ENCODE results near the gene RNASEH2A. TPM values are rescaled to one million over a fixed set of nuclear protein-coding genes. Genes with fewer than 3 reads are reported as not detected.

Gene RNASEH2A
- total RNA-seq, 2 donors from 2014 or later, result 8.7 to 11.5 TPM

DNA sequence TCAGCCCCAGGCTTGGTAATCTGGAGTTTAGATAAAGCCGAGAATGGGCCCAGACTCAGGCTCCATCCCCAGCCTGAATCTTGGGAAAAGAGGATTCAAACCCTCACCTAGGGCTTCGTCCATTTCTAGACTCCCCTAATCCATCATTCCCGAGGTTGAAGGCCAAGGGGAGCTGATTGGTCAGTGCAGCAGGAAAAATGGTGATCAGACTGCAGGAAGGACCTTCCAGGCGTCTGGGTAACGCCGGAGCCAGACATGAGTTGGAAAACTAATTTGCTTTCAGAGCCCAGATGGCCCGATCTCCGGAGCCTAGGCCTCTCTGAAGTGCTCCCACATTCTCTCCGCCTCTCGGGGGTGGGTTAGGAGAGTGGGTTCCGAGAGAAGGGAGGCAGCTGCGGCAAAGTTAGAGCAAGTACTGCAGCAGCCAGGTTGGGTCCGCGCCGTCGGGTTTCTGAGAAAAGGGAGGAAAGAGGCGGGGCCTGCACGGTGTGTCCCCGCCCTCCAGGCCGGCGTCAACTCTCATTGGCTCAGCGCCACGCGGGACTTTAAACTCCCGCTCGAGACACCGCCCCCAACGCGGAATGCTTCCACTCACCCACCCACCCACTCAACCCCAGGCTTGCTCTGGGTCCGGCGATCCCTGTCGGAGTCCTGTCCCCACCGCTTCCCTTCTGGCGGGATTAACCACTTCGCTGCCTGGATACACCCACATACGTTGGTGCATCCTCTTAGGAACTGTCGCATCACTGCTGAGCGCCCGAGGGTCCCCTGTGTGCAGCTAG is 28.8 kb downstream of the RNASEH2A start:
- Histone ChIP-seq H3K27me3 (replicated peaks; ENCODE audit: insufficient read depth) (peaks cover 24% of the 10 kb centered on the region), H3K27ac (no peak overlapping the region), H3K4me3 (no peak overlapping the region), H3K9me3 (no peaks in the 10 kb centered on the region), H3K4me1 (replicated peaks) (peaks cover 6% of the 10 kb centered on the region), H3K36me3 (no peaks in the 10 kb centered on the region)
- no peak for DNase-seq (ENCODE audit: low spot score)
- TF ChIP-seq, protein P1, sequence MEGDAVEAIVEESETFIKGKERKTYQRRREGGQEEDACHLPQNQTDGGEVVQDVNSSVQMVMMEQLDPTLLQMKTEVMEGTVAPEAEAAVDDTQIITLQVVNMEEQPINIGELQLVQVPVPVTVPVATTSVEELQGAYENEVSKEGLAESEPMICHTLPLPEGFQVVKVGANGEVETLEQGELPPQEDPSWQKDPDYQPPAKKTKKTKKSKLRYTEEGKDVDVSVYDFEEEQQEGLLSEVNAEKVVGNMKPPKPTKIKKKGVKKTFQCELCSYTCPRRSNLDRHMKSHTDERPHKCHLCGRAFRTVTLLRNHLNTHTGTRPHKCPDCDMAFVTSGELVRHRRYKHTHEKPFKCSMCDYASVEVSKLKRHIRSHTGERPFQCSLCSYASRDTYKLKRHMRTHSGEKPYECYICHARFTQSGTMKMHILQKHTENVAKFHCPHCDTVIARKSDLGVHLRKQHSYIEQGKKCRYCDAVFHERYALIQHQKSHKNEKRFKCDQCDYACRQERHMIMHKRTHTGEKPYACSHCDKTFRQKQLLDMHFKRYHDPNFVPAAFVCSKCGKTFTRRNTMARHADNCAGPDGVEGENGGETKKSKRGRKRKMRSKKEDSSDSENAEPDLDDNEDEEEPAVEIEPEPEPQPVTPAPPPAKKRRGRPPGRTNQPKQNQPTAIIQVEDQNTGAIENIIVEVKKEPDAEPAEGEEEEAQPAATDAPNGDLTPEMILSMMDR (IDR thresholded peaks at IDR 0.05), result no peak
- TF ChIP-seq POLR2A (IDR thresholded peaks at IDR 0.05), result no peak
- TF ChIP-seq POLR2AphosphoS5 (IDR thresholded peaks at IDR 0.05), result no peak
- intact Hi-C loops (cut with DNase I), result no loop called here
- 8% methylated on average over 38 of the region's 39 CpGs for WGBS

DNA sequence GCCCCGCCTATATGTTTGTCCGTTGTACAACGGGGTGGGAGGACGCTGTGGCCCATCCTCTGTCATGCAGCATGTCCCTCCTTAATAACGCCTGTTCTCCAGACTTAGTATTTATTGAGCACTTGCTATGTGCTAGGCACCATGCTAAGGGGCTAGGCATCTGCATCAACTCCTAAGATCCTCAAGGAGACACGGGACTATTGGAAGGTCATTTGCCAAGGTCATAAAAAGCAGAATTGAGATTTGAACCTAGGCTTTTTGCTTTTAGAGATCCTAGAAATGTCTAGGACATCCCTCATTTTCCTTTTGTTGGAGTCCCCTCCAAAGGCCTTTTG is 30.1 kb downstream of the RNASEH2A start:
- DNase-seq (ENCODE audit: low spot score), result no peak
- intact Hi-C loops (cut with DNase I), result loop anchor here (2.0 kb wide), 1 partner anchor 70 kb away; no protein-coding TSS in a partner anchor
- no peak overlapping the region for H3K4me3 ChIP-seq
- H3K9me3 ChIP-seq, result no peaks in the 10 kb centered on the region
- peaks cover 32% of the 10 kb centered on the region for H3K27me3 ChIP-seq (replicated peaks; ENCODE audit: insufficient read depth)
- peaks cover 6% of the 10 kb centered on the region for H3K4me1 ChIP-seq (replicated peaks)
- 8% methylated on average over 6 of the region's 6 CpGs for WGBS
- no peak overlapping the region for H3K27ac ChIP-seq
- H3K36me3 ChIP-seq, result no peaks in the 10 kb centered on the region
- TF ChIP-seq, protein P1 (IDR thresholded peaks at IDR 0.05), result no peak
- TF ChIP-seq POLR2AphosphoS5 (IDR thresholded peaks at IDR 0.05) (no peak), POLR2A (IDR thresholded peaks at IDR 0.05) (no peak)

DNA sequence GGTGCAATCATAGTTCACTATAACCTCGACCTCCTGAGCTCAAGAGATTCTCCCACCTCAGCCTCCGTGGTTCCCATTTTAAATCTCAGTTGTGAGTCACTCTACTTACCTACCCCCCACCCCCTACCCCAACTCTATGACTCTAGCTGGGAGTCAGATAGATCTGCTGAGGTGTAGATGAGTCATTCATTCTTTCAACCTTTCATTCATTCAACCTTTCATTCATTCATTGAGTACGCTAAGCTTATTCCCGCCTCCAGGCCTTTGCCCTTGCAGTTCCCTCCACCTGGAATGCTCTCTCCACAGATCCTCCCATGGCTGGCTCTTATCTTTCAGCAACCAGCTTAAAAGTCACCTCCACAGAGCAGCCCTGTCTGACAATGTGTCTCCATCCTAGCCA is 30.8 kb downstream of the RNASEH2A start:
- H3K27ac ChIP-seq, result no peak overlapping the region
- DNase-seq (ENCODE audit: low spot score), result no peak
- peaks cover 32% of the 10 kb centered on the region for H3K27me3 ChIP-seq (replicated peaks; ENCODE audit: insufficient read depth)
- no peaks in the 10 kb centered on the region for H3K36me3 ChIP-seq
- no peak for TF ChIP-seq POLR2AphosphoS5 (IDR thresholded peaks at IDR 0.05)
- no peak for TF ChIP-seq POLR2A (IDR thresholded peaks at IDR 0.05)
- TF ChIP-seq, protein P1 (IDR thresholded peaks at IDR 0.05), result no peak
- intact Hi-C loops (cut with DNase I), result loop anchor here (2.0 kb wide), 1 partner anchor 70 kb away; no protein-coding TSS in a partner anchor
- 83% methylated on average over 4 of the region's 4 CpGs for WGBS
- peaks cover 6% of the 10 kb centered on the region for H3K4me1 ChIP-seq (replicated peaks)
- no peak overlapping the region for H3K4me3 ChIP-seq
- no peaks in the 10 kb centered on the region for H3K9me3 ChIP-seq

DNA sequence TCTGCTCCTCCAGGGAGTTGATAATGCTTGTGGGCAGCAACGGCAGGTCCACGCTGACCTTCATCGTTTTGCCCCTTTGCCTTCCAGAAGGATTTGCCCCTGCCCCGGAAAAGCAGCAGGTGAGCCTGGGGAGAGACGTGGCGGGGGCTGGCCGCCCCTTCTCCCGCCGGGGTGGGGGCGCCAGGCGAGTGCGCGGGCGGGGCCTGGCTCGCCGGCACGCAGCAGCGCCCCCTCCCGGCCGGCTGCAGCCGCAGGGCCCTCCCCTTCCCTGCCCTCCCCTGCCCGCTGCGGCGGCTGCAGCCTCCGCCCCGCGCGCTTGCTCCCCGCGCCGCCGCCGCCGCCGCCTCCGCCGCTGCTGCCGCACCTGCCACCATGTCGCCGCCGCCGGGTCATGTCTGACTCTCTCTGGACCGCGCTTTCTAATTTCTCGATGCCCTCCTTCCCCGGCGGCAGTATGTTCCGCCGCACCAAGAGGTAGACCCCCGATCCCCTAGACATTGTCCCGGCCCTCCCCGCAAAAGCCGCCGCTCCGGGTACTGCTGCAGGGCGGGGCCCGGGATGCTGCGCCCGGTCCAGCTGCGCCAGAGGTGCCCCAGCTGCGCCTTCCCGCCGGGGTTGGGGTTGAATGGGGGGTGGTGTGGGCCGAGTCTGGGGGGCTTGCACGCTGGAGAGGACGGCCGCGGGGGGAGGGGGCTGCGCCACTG is 31.9 kb downstream of the RNASEH2A start, which contains the start of gene MAST1:
TSS of gene MAST1 (plus strand) at position 334 of the 704 bp plus-strand sequence. CDS start at position 392, 58 bp downstream.
- no peak for TF ChIP-seq POLR2A (IDR thresholded peaks at IDR 0.05)
- TF ChIP-seq, protein P1 (IDR thresholded peaks at IDR 0.05), result peak in 3 of 4 experiments; percentile 20 to 54 (median 36)
- Histone ChIP-seq H3K36me3 (no peaks in the 10 kb centered on the region), H3K4me1 (replicated peaks) (peaks cover 6% of the 10 kb centered on the region), H3K27me3 (replicated peaks; ENCODE audit: insufficient read depth) (peaks cover 35% of the 10 kb centered on the region), H3K27ac (no peak within 1 kb of the TSS), H3K9me3 (no peaks in the 10 kb centered on the region), H3K4me3 (peak within 1 kb of the TSS in 1 of 2 donors; percentile 4)
- no peak for DNase-seq (ENCODE audit: low spot score)
- WGBS, result 2% methylated on average over 47 of the region's 69 CpGs
- intact Hi-C loops (cut with DNase I), result no loop called here
